Measurements from ENCODE around the gene YBX3. TPM values are rescaled to one million over a fixed set of nuclear protein-coding genes. Genes with fewer than 3 reads are reported as not detected.

Gene YBX3
- total RNA-seq, 2 donors from 2014 or later: 612 to 1,061 TPM

DNA sequence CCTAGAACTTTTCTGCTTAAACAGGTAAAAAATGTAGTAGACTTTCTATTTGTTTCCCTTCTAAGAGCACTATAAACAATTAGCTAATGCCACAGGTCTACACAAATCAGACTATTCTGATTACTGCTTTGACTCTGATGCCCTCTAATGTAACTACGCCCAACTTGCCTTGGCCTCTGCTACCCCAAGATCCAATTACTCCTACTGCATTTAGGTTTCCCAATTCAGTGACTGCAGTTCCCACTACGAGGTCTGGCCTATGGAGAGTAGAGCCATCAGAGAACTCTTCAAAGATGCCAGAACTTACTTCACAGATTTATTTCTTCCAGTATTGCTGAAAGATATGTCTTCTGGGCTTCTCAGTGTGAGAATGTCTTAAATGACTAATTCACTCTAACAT, 34.0 kb downstream of the YBX3 start:
- no peak for TF ChIP-seq CTCF (IDR thresholded peaks at IDR 0.05)
- Histone ChIP-seq H3K4me3 (no peak overlapping the region), H3K27me3 (no peaks in the 10 kb centered on the region), H3K36me3 (no peaks in the 10 kb centered on the region), H3K9me3 (no peaks in the 10 kb centered on the region), H3K4me1 (no peaks in the 10 kb centered on the region), H3K27ac (no peak overlapping the region)
- no peak for DNase-seq (ENCODE audit: low spot score)

- Histone ChIP-seq H3K9me3 (no peaks in the 10 kb centered on the region), H3K27ac (no peak overlapping the region), H3K27me3 (no peaks in the 10 kb centered on the region), H3K36me3 (no peaks in the 10 kb centered on the region), H3K4me3 (no peak overlapping the region), H3K4me1 (no peaks in the 10 kb centered on the region)
- no peak for DNase-seq (ENCODE audit: low spot score)
- no peak for TF ChIP-seq CTCF (IDR thresholded peaks at IDR 0.05)
Measured at GRCh38 chr12:10688042-10688441, 35.1 kb downstream of the YBX3 start.

GRCh38 chr12:10673659-10674384, 49.3 kb downstream of the YBX3 start, which contains the start of gene STYK1:
TSS of gene STYK1 (minus strand) at chr12:10674052. CDS start at chr12:10634618, 39,434 bp downstream.
- H3K36me3 ChIP-seq: no peaks in the 10 kb centered on the region
- peak; percentile 55 to 82 for TF ChIP-seq CTCF (IDR thresholded peaks at IDR 0.05)
- H3K4me3 ChIP-seq: peak within 1 kb of the TSS; percentile 32 to 53
- H3K4me1 ChIP-seq: peaks cover 0 to 10% of the 10 kb centered on the region in 2 donors
- no peak for DNase-seq (ENCODE audit: low spot score)
- H3K27ac ChIP-seq: peak within 1 kb of the TSS in 1 of 2 donors; percentile 21
- no peaks in the 10 kb centered on the region for H3K9me3 ChIP-seq
- H3K27me3 ChIP-seq: peaks cover 0 to 8% of the 10 kb centered on the region in 2 donors

- Histone ChIP-seq H3K27me3 (peaks cover 0 to 8% of the 10 kb centered on the region in 2 donors), H3K4me3 (no peak overlapping the region), H3K27ac (no peak overlapping the region), H3K4me1 (peaks cover 0 to 10% of the 10 kb centered on the region in 2 donors), H3K36me3 (no peaks in the 10 kb centered on the region), H3K9me3 (no peaks in the 10 kb centered on the region)
- no peak for TF ChIP-seq CTCF (IDR thresholded peaks at IDR 0.05)
- no peak for DNase-seq (ENCODE audit: low spot score)
Measured at GRCh38 chr12:10672231-10672868, 50.8 kb downstream of the YBX3 start.

GRCh38 chr12:10669533-10669932, 53.6 kb downstream of the YBX3 start:
- Histone ChIP-seq H3K9me3 (no peaks in the 10 kb centered on the region), H3K27me3 (peaks cover 0 to 8% of the 10 kb centered on the region in 2 donors), H3K27ac (no peak overlapping the region), H3K36me3 (no peaks in the 10 kb centered on the region), H3K4me3 (no peak overlapping the region), H3K4me1 (peaks cover 0 to 10% of the 10 kb centered on the region in 2 donors)
- no peak for TF ChIP-seq CTCF (IDR thresholded peaks at IDR 0.05)
- DNase-seq (ENCODE audit: low spot score): no peak
